ENCODE measurements around the gene HSD11B1L.
"Not testable (repeated sequence)": the region's sequence is repeated elsewhere in the genome, so short reads cannot be mapped to it uniquely, and the experiment has no call there.

DNA sequence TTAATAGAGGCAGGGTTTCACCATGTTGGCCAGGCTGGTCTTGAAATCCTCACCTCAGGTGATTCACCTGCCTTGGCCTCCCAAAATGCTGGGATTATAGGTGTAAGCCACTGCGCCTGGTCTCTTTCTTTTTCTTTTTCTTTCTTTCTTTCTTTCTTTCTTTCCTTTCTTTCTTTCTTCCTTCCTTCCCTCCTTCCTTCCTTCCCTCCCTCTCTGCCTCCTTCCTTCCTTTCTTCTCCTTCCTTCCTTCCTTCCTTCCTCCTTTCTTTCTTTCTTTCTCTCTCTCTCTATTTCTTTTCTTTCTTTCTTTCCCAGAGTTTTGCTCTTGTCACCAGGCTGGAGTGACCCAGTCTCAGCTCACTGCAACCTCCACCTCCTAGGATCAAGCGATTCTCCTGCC lies 52.3 kb downstream of the HSD11B1L start:
- TF ChIP-seq, protein P1, sequence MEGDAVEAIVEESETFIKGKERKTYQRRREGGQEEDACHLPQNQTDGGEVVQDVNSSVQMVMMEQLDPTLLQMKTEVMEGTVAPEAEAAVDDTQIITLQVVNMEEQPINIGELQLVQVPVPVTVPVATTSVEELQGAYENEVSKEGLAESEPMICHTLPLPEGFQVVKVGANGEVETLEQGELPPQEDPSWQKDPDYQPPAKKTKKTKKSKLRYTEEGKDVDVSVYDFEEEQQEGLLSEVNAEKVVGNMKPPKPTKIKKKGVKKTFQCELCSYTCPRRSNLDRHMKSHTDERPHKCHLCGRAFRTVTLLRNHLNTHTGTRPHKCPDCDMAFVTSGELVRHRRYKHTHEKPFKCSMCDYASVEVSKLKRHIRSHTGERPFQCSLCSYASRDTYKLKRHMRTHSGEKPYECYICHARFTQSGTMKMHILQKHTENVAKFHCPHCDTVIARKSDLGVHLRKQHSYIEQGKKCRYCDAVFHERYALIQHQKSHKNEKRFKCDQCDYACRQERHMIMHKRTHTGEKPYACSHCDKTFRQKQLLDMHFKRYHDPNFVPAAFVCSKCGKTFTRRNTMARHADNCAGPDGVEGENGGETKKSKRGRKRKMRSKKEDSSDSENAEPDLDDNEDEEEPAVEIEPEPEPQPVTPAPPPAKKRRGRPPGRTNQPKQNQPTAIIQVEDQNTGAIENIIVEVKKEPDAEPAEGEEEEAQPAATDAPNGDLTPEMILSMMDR (IDR thresholded peaks at IDR 0.05; ENCODE audit: insufficient read depth, low read length, poor library complexity, severe bottlenecking) = not testable (repeated sequence)
- not testable (repeated sequence) for TF ChIP-seq EZH2phosphoT487 (conservative IDR thresholded peaks at IDR 0.05; ENCODE audit: low read length)
